BJ (cell line): Measurements from ENCODE around the gene SLC16A6. TPM values are rescaled to one million over a fixed set of nuclear protein-coding genes. Genes with fewer than 3 reads are reported as not detected.
"Not testable (repeated sequence)": the region's sequence is repeated elsewhere in the genome, so short reads cannot be mapped to it uniquely, and the experiment has no call there.

ENCODE experiments used
- CTCF ChIA-PET: fragments of 350-600 bp; formaldehyde crosslinking; extraction: SDS; loops from one replicate; lab custom pipeline; 2021; ENCODE audit warnings: antibody characterized with exemption, inconsistent platforms; lab: Yijun Ruan, JAX
- POLR2A ChIA-PET: fragments of 300-600 bp; sonication (Branson Sonifier 250); formaldehyde crosslinking; extraction: SDS; loops from one replicate; lab custom pipeline; 2021; ENCODE audit warnings: antibody characterized with exemption; lab: Charles Lee
- DNase-seq: peaks from one replicate; pipeline ENCODE4 v3.0.0-alpha.2; 2011; ENCODE audit warnings: low read depth
- H3K27me3 ChIP-seq: 2 replicates; pipeline ENCODE4 v1.6.0; 2011; ENCODE audit warnings: low read length; ENCODE audit not compliant: control insufficient read depth, insufficient read depth
- H3K36me3 ChIP-seq: 2 replicates; pipeline ENCODE4 v1.5.1; 2011; ENCODE audit warnings: low read length; ENCODE audit not compliant: control insufficient read depth, insufficient read depth
- H3K4me3 ChIP-seq: 2 replicates; pipeline ENCODE4 v1.5.1; 2011; ENCODE audit warnings: low read depth, mild to moderate bottlenecking, control low read depth, low read length
- polyA minus RNA-seq: library from RNA; depleted of rRNA, polyadenylated mRNA; stranded (reverse); fragments of >200 nt; gene quantifications from 2 replicates; pipeline ENCODE4 v1.2.3, GENCODE V29; 2011; rRNA and poly(A)+ RNA removed
- polyA plus RNA-seq: library from polyadenylated mRNA; depleted of rRNA; stranded (reverse); fragments of >200 nt; gene quantifications from 2 replicates; pipeline ENCODE4 v1.2.3, GENCODE V29; 2011; rRNA removed
- TF ChIP-seq, protein P1 (sequence below): IDR thresholded peaks from 2 replicates; pipeline ENCODE4 v1.5.1; 2011; ENCODE audit warnings: low read depth, mild to moderate bottlenecking, control low read depth, inconsistent platforms, low read length, moderate library complexity; ENCODE audit not compliant: insufficient read depth

SLC16A6 gene, protein sequence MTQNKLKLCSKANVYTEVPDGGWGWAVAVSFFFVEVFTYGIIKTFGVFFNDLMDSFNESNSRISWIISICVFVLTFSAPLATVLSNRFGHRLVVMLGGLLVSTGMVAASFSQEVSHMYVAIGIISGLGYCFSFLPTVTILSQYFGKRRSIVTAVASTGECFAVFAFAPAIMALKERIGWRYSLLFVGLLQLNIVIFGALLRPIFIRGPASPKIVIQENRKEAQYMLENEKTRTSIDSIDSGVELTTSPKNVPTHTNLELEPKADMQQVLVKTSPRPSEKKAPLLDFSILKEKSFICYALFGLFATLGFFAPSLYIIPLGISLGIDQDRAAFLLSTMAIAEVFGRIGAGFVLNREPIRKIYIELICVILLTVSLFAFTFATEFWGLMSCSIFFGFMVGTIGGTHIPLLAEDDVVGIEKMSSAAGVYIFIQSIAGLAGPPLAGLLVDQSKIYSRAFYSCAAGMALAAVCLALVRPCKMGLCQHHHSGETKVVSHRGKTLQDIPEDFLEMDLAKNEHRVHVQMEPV
- polyA plus RNA-seq (0.20 and 0.22 TPM in 2 replicates), polyA minus RNA-seq (0.33 TPM in 1 of 2 replicates, not detected in the other)

DNA sequence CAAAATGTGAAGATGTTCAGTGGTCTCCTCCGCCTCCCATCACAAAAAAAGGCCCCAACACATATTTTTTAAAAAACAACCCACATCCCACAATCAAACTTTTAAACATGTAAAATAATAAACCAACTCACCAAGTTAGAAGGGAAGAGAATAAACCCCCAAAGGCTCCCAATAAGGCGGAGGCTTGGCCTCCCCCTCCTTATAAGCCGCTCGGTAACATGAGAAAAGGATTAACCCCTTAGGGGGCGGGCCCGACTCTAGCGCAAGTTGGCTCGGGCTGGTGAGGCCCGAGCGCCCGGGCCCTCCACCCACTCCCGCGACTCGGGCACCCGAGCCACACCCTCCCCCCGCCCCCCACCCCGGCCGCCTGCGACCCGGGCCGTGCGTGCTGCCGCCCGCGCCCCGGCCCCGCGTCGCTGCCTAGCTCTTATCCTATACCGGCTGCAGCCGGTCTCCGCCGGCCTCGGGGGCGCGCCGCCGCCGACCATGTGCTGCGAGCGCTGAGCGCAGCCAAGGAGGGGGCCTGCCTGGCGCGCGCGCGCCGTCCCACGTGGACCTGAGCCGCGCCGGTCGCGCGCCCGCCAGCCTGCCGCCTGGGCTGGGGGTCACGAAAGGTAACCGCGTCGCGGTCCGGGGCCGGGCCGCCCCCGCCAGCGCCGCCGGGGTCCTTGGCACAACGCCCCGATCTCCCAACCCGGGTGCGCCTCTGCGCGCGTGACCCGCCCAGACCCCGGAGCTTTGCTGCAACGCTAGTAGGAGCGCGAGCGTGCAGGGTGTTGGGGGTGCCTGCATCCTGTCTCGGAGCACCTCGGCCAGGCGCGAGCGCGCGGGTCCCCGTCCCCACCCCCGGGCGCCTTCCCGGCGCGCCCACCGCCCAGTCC lies at the start of gene SLC16A6, which contains the start of gene ARSG:
Gene SLC16A6 (minus strand): TSS at position 173 of the 881 bp plus-strand sequence. CDS start 12,807 bp downstream, outside the sequence.
Gene ARSG (plus strand): TSS at position 541 of the 881 bp plus-strand sequence. CDS start 15,999 bp downstream, outside the sequence.
- ChIA-PET POLR2A (no interaction called here), CTCF (no interaction called here)
- H3K4me3 ChIP-seq: peak within 1 kb of the TSS; percentile 45
- H3K36me3 ChIP-seq: no peaks in the 10 kb centered on the region
- H3K27me3 ChIP-seq: peaks cover 11% of the 10 kb centered on the region
- TF ChIP-seq, protein P1, sequence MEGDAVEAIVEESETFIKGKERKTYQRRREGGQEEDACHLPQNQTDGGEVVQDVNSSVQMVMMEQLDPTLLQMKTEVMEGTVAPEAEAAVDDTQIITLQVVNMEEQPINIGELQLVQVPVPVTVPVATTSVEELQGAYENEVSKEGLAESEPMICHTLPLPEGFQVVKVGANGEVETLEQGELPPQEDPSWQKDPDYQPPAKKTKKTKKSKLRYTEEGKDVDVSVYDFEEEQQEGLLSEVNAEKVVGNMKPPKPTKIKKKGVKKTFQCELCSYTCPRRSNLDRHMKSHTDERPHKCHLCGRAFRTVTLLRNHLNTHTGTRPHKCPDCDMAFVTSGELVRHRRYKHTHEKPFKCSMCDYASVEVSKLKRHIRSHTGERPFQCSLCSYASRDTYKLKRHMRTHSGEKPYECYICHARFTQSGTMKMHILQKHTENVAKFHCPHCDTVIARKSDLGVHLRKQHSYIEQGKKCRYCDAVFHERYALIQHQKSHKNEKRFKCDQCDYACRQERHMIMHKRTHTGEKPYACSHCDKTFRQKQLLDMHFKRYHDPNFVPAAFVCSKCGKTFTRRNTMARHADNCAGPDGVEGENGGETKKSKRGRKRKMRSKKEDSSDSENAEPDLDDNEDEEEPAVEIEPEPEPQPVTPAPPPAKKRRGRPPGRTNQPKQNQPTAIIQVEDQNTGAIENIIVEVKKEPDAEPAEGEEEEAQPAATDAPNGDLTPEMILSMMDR: no peak
- no peak for DNase-seq

DNA sequence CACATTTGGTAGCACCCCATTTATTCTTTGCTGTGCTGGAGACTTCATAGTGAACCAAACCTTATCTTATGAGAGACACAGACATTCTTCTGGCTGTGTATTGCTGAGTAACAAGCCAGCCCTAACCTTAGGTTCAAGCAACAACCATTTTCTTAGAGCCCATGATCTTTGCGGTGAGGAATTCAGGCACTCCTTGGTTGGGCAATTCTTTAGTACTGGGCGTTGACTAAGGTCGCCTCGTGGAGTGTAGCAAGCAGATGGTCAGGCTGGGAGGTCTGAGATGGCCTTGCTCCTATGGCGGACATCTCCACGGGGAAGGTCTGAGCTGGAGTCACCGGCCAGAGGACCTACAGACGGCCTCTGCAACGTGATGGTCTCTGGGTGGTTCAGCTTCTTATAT lies 43.5 kb upstream of the SLC16A6 start:
- TF ChIP-seq, protein P1: no peak
- DNase-seq: no peak
- ChIA-PET POLR2A (no interaction called here), CTCF (no interaction called here)
- Histone ChIP-seq H3K4me3 (no peak overlapping the region), H3K27me3 (no peaks in the 10 kb centered on the region), H3K36me3 (no peaks in the 10 kb centered on the region)

DNA sequence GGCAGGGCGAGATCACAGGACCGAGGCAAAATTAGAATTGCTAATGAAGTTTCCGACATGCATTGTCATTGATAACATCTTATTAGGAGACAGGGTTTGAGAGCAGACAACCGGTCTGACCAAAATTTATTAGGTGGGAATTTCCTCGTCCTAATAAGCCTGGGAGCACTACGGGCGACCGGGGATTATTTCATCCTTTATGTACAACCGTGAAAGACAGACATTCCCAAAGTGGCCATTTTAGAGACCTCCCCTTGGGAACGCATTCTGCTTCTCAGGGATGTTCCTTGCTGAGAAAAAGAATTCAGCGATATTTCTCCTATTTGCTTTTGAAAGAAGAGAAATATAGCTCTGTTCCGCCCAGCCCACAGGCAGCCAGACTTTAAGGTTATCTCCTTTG lies 41.0 kb upstream of the SLC16A6 start:
- H3K27me3 ChIP-seq, DNase-seq, H3K4me3 ChIP-seq, CTCF ChIA-PET, POLR2A ChIA-PET, H3K36me3 ChIP-seq: not testable (repeated sequence)

DNA sequence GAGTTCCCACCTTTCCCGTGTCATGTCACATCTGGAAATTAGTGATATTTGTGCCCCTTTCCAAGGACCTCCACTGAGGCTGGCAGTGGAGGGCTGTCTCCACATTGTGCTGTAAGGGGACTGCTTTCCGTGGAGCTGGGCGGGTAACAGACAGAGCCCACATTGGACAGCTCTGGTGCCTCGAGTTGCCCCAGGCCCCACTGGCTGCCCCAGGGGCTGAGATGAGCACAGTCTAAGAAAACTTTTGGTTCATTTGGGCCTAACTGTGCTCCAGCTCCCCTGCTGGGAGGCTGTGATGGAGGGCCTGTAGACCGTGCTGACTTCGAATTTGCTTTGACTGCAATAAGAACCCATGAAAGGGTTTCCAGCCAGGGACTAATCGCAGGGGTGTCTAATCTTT lies 38.4 kb upstream of the SLC16A6 start:
- H3K36me3 ChIP-seq: no peaks in the 10 kb centered on the region
- no peaks in the 10 kb centered on the region for H3K27me3 ChIP-seq
- CTCF ChIA-PET: interaction anchor here (0.9 to 2.4 kb wide), 2 partner anchors 9 to 70 kb away, joined by 3 to 7 read pairs; no protein-coding TSS in a partner anchor

DNA sequence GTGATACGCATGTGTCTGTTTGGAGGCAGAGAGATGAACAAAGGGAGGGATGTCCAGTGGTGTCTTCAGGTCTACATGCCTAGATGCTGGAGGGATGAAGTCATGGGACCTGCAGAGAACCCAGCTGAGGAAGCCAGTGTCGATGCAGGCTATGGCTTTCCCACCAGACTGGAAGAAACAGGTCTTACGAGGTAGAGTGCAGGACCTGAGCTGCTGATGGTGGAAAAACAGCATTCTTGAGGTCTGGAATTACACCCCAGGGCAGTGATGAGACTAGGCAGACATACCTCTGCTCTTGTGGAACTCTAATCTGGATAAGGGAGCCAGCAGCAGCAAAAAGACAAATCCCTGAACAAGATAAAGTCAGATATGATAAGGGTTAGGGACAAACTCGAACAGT lies 37.7 kb upstream of the SLC16A6 start:
- no peak for DNase-seq
- TF ChIP-seq, protein P1: no peak
- CTCF ChIA-PET: interaction anchor here (0.9 to 2.4 kb wide), 2 partner anchors 8 to 70 kb away, joined by 3 to 7 read pairs; no protein-coding TSS in a partner anchor
- POLR2A ChIA-PET: no interaction called here
- Histone ChIP-seq H3K27me3 (no peaks in the 10 kb centered on the region), H3K4me3 (no peak overlapping the region), H3K36me3 (no peaks in the 10 kb centered on the region)

More for the DNA sequence above, 38.4 kb upstream of the SLC16A6 start:
- no peak overlapping the region for H3K4me3 ChIP-seq
- POLR2A ChIA-PET: no interaction called here
- DNase-seq: no peak
- TF ChIP-seq, protein P1: no peak
